Panc1 (cell line): ENCODE measurements around the gene CYP26C1. TPM values are rescaled to one million over a fixed set of nuclear protein-coding genes. Genes with fewer than 3 reads are reported as not detected.

Source experiments
- ATAC-seq: fragments of 200-7000 bp; cut with Tn5 transposase; 2 replicates; pipeline ENCODE4 v1.9.1; 2020; ENCODE audit warnings: mild to moderate bottlenecking, moderate library complexity
- BruUV-seq: library from RNA; stranded (reverse); fragments of 400-500 nt; replicated peaks from 2 replicates; lab custom pipeline; 2021; lab: Mats Ljungman, UMichigan
- CTCF ChIA-PET: fragments of 300-600 bp; sonication (Branson Sonifier 250); formaldehyde crosslinking; loops from one replicate; lab custom pipeline; 2022; ENCODE audit warnings: antibody characterized with exemption; lab: Charles Lee
- POLR2A ChIA-PET: fragments of 300-600 bp; sonication (Branson Sonifier 250); formaldehyde crosslinking; loops from one replicate; lab custom pipeline; 2022; ENCODE audit warnings: antibody characterized with exemption; lab: Charles Lee
- DNase-seq: peaks from one replicate; pipeline ENCODE4 v3.0.0-alpha.2; 2010; ENCODE audit warnings: low read depth, low spot score
- H3K27ac ChIP-seq: 2 replicates; pipeline ENCODE4 v1.5.1; 2011; ENCODE audit warnings: mild to moderate bottlenecking, low read length, inconsistent platforms
- H3K27me3 ChIP-seq: fragments of 200-500 bp; sonication (Bioruptor generic); 2 replicates; pipeline ENCODE4 v1.6.0; 2014; ENCODE audit warnings: low read length, inconsistent platforms; ENCODE audit not compliant: control insufficient read depth, insufficient read depth
- H3K36me3 ChIP-seq: fragments of 200-500 bp; sonication (Bioruptor generic); 2 replicates; pipeline ENCODE4 v1.5.1; 2014; ENCODE audit warnings: inconsistent platforms, mild to moderate bottlenecking, low read length, moderate library complexity; ENCODE audit not compliant: control insufficient read depth, insufficient read depth
- H3K4me1 ChIP-seq: 2 replicates; pipeline ENCODE4 v1.5.1; 2011; ENCODE audit warnings: inconsistent platforms, mild to moderate bottlenecking, low read length, moderate library complexity; ENCODE audit not compliant: control insufficient read depth, insufficient read depth
- H3K4me3 ChIP-seq, 2 experiments: 2 replicates each; pipeline ENCODE4 v1.5.1; 2011 to 2012; ENCODE audit warnings: low read depth in 2 of 2, low read length in 2 of 2, mild to moderate bottlenecking in 2 of 2, inconsistent platforms in 1 of 2, moderate library complexity in 1 of 2
- H3K9me3 ChIP-seq: fragments of 200-500 bp; sonication (Bioruptor generic); 2 replicates; pipeline ENCODE4 v1.5.1; 2014; ENCODE audit warnings: low read depth, mild to moderate bottlenecking, inconsistent platforms, low read length, moderate library complexity; ENCODE audit not compliant: control insufficient read depth, insufficient read depth
- POLR2AphosphoS5 ChIP-seq: IDR thresholded peaks from 2 replicates; pipeline ENCODE4 v1.6.1; 2012; ENCODE audit warnings: mild to moderate bottlenecking, low read depth, low read length, moderate library complexity
- SIN3A ChIP-seq: IDR thresholded peaks from 2 replicates; pipeline ENCODE4 v1.6.1; 2012; ENCODE audit warnings: low read depth, mild to moderate bottlenecking, low read length, moderate library complexity, borderline replicate concordance; ENCODE audit not compliant: insufficient read depth
- TCF7L2 ChIP-seq: IDR thresholded peaks from 2 replicates; pipeline ENCODE4 v1.6.1; 2011; ENCODE audit warnings: mild to moderate bottlenecking, low read depth, low read length, inconsistent platforms
- in situ Hi-C: cut with HindIII; loops from 2 replicates; pipeline ENCODE4 v1.10.0; 2016; ENCODE audit warnings: low sequenced_read_pairs, low pct_unique_long_range_greater_than_20kb
- intact Hi-C: fragments of 100-400 bp; cut with micrococcal nuclease; formaldehyde crosslinking; loops from one replicate; pipeline ENCODE4 v1.10.0; 2022; ENCODE audit not compliant: unreplicated experiment
- total RNA-seq: library from RNA; stranded (reverse); gene quantifications from one replicate; pipeline ENCODE4 v1.2.1, GENCODE V29; 2021; ENCODE audit not compliant: unreplicated experiment
- TF ChIP-seq, protein P1 (sequence below): fragments of 450-650 bp; IDR thresholded peaks from 2 replicates; pipeline ENCODE4 v1.5.1; 2017; ENCODE audit warnings: mild to moderate bottlenecking
- TF ChIP-seq, protein P2 (sequence below), 2 experiments: IDR thresholded peaks; 2 replicates each; pipeline ENCODE4 v1.6.1; 2011 to 2012; ENCODE audit warnings: low read depth in 2 of 2, control low read depth in 1 of 2, low read length in 1 of 2, mild to moderate bottlenecking in 1 of 2, moderate library complexity in 1 of 2; ENCODE audit not compliant: insufficient read depth in 1 of 2

Gene CYP26C1
- total RNA-seq, 1 experiment from 2014 or later, result 1.1 TPM

DNA sequence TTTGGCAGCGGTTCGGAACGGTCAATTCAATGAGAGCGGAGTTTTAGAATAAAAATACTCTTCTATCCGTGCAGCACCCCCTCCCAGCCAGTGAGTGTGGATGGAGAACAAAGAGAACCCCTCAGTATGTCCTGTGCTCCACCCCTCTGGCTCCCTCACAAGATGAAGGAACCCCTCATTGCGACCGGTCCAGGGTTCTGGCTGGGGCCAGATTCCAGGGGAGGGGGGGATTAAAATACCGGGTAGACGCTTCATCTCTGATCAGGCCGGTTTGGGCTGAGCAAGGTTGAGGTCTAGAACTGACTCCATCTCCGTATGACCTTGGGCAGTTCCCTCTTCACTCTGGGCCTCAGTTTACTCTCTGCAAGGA, 5.9 kb downstream of the CYP26C1 start:
- Histone ChIP-seq H3K27ac (no peak overlapping the region), H3K4me1 (peaks cover 9% of the 10 kb centered on the region; the same call in 1 of the 2 replicates), H3K4me3 (no peak overlapping the region; a peak in 1 of 4 replicates), H3K27me3 (peaks cover 26% of the 10 kb centered on the region), H3K9me3 (no peaks in the 10 kb centered on the region), H3K36me3 (no peaks in the 10 kb centered on the region)
- intact Hi-C loops (no loop called here), in situ Hi-C loops (no loop called here)
- ChIA-PET CTCF (interaction anchor here (0.8 kb wide), 1 partner anchor 61 kb away, joined by 4 read pairs; no protein-coding TSS in a partner anchor), POLR2A (no interaction called here)
- no peak for DNase-seq
- no peak for ATAC-seq
- TF ChIP-seq, protein P1, sequence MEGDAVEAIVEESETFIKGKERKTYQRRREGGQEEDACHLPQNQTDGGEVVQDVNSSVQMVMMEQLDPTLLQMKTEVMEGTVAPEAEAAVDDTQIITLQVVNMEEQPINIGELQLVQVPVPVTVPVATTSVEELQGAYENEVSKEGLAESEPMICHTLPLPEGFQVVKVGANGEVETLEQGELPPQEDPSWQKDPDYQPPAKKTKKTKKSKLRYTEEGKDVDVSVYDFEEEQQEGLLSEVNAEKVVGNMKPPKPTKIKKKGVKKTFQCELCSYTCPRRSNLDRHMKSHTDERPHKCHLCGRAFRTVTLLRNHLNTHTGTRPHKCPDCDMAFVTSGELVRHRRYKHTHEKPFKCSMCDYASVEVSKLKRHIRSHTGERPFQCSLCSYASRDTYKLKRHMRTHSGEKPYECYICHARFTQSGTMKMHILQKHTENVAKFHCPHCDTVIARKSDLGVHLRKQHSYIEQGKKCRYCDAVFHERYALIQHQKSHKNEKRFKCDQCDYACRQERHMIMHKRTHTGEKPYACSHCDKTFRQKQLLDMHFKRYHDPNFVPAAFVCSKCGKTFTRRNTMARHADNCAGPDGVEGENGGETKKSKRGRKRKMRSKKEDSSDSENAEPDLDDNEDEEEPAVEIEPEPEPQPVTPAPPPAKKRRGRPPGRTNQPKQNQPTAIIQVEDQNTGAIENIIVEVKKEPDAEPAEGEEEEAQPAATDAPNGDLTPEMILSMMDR, result no peak
- no peak for TF ChIP-seq TCF7L2
- TF ChIP-seq, protein P2, sequence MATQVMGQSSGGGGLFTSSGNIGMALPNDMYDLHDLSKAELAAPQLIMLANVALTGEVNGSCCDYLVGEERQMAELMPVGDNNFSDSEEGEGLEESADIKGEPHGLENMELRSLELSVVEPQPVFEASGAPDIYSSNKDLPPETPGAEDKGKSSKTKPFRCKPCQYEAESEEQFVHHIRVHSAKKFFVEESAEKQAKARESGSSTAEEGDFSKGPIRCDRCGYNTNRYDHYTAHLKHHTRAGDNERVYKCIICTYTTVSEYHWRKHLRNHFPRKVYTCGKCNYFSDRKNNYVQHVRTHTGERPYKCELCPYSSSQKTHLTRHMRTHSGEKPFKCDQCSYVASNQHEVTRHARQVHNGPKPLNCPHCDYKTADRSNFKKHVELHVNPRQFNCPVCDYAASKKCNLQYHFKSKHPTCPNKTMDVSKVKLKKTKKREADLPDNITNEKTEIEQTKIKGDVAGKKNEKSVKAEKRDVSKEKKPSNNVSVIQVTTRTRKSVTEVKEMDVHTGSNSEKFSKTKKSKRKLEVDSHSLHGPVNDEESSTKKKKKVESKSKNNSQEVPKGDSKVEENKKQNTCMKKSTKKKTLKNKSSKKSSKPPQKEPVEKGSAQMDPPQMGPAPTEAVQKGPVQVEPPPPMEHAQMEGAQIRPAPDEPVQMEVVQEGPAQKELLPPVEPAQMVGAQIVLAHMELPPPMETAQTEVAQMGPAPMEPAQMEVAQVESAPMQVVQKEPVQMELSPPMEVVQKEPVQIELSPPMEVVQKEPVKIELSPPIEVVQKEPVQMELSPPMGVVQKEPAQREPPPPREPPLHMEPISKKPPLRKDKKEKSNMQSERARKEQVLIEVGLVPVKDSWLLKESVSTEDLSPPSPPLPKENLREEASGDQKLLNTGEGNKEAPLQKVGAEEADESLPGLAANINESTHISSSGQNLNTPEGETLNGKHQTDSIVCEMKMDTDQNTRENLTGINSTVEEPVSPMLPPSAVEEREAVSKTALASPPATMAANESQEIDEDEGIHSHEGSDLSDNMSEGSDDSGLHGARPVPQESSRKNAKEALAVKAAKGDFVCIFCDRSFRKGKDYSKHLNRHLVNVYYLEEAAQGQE (IDR thresholded peaks at IDR 0.05; ENCODE audit: insufficient read depth in 1 of 2, low read depth in 2 of 2, low read length in 1 of 2), result no peak
- no TSS peak for BruUV-seq

DNA sequence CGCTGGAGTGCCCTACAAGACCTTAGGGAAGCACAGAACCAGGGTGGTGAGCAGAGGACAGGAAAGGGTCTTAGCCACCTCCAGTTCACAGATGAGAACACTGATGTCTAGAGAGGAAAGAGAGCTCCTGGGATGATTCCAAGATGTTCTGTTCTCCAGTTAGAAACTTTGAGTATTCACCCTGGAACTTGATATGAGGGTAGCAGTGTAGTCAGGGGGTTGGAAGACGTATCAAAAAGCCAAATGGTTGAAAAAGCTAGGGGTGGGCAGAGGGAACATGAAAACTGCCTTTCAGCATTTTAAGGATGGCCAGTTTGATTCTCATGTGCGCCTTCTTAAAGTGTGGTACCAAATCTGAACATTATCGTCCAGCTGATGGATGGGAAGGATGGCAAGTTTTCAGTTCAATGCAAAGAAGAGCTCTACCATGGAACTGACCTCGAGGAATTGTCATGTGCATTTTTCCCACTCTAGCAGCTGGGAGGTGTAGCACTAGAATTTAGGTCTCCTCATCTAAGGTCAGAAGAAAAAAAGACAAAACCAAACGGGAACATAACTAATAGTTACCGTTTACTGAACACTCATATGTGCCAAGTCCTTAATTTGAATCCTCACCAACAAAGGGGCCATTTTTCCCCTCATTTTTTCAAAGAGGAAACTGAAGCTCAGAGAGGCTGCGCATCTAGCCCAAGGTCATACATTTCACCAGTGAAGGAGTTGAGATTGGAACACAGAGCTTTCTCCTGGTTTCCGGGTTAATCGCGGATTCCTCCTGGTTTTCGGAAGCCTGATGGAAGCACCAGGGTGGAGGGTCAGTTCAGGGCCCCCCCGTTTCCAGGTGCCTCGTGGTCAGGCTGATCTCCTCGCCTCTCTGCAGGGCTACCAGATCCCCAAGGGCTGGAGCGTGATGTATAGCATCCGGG, 7.1 kb downstream of the CYP26C1 start:
- DNase-seq, result no peak
- in situ Hi-C loops, result no loop called here
- BruUV-seq, result no TSS peak
- no peak for ATAC-seq
- POLR2A ChIA-PET, result interaction anchor here (0.6 kb wide), 1 partner anchor 56 kb away, joined by 3 read pairs; no protein-coding TSS in a partner anchor
- Histone ChIP-seq H3K27me3 (peaks cover 29% of the 10 kb centered on the region), H3K9me3 (no peaks in the 10 kb centered on the region), H3K27ac (no peak overlapping the region), H3K36me3 (no peaks in the 10 kb centered on the region), H3K4me3 (no peak overlapping the region), H3K4me1 (peaks cover 14% of the 10 kb centered on the region)
- CTCF ChIA-PET, result interaction anchor here (0.5 kb wide), 2 partner anchors 194 to 234 kb away, joined by 3 to 6 read pairs; no protein-coding TSS in a partner anchor
- TF ChIP-seq, protein P1, result no peak
- TF ChIP-seq TCF7L2, result no peak
- TF ChIP-seq POLR2AphosphoS5, result no peak
- TF ChIP-seq SIN3A, result no peak
- intact Hi-C loops, result no loop called here
